ENCODE measurements around the gene CCDC9B.
A peak's percentile ranks its signal among the peaks of the same experiment; 100 is the strongest.

DNA sequence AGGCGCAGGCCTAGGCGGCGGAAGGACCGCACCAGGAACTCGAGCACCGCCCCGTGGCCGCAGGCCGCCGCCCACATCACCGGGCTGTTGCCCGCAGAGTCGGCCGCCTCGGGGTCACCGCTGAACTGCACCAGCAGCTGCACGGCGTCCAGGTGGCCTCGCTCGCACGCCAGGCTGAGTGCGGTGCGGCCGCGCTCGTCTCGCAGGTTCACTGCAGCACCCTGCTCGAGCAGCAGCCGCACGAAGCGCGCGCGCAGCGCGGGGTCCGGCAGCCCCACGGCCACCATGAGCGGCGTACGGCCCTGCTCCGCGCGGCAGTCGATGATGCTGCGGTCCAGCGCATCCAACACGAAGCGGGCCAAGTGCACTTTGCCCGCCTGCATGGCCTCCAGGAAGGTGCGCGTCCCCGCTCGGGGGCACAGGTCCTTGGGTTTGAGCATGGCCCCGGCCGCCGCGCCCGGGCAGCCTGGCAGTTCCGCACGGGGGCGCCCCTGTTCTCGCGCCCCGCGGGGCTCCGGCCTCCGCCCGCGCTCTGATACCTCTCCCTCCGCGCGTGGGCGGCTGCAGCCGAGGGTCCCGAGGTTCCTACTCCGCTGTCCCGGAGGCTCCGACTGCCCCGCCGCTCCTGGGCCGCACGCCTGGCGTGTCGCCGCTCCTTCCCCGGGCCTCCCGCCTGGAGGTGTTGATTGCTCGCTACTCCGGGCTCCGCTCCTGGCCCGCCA lies 58.4 kb downstream of the CCDC9B start:
- TF ChIP-seq, protein P1, sequence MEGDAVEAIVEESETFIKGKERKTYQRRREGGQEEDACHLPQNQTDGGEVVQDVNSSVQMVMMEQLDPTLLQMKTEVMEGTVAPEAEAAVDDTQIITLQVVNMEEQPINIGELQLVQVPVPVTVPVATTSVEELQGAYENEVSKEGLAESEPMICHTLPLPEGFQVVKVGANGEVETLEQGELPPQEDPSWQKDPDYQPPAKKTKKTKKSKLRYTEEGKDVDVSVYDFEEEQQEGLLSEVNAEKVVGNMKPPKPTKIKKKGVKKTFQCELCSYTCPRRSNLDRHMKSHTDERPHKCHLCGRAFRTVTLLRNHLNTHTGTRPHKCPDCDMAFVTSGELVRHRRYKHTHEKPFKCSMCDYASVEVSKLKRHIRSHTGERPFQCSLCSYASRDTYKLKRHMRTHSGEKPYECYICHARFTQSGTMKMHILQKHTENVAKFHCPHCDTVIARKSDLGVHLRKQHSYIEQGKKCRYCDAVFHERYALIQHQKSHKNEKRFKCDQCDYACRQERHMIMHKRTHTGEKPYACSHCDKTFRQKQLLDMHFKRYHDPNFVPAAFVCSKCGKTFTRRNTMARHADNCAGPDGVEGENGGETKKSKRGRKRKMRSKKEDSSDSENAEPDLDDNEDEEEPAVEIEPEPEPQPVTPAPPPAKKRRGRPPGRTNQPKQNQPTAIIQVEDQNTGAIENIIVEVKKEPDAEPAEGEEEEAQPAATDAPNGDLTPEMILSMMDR (IDR thresholded peaks at IDR 0.05) = peak; percentile 16 to 54 (median 37)
- no peak for TF ChIP-seq POLR2A (IDR thresholded peaks at IDR 0.05)
